Measurements from ENCODE around the gene VAV3. TPM values are rescaled to one million over a fixed set of nuclear protein-coding genes. Genes with fewer than 3 reads are reported as not detected.

Gene VAV3
- total RNA-seq, 2 experiments from 2014 or later, result 2.3 to 8.3 TPM

DNA sequence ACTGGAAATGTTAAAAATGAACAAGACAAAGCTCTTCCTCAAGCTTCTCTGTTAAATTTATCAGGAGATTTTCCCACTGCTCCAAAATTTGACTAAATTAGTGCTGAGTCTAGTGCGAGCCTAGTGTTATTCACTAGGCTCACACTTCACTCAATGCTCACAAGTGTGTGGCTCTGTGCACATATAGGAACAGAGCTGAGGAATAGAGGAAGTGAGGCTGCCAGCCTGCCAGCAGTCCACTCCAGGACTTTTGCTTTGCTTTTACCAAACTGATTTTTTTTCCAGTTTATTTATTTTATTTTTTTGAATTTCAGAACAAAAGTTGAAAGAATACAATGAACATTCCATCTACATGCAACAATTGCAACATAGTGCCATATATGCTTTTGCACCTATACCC is 87.2 kb downstream of the VAV3 start:
- BruUV-seq (replicated peaks), result no TSS peak
- H3K27ac ChIP-seq (ENCODE audit: low read depth, low read length, poor library complexity, severe bottlenecking), result no peak overlapping the region
- no peaks in the 10 kb centered on the region for H3K36me3 ChIP-seq (ENCODE audit: insufficient read depth, low read length)
- DNase-seq (ENCODE audit: low spot score), result peak; percentile 43
- CTCF ChIA-PET (ENCODE audit: unreplicated experiment), result no interaction called here
- no peak overlapping the region for H3K4me3 ChIP-seq (ENCODE audit: low read depth, low read length, poor library complexity, severe bottlenecking)
- POLR2A ChIA-PET, result interaction anchor here (0.6 to 1.6 kb wide), 10 partner anchors 12 to 51 kb away, joined by 3 to 7 read pairs (median 4); no protein-coding TSS in a partner anchor
- H3K9me2 ChIP-seq (ENCODE audit: insufficient read depth, low read length), result no peaks in the 10 kb centered on the region
- intact Hi-C loops (cut with micrococcal nuclease; ENCODE audit: unreplicated experiment), result loop anchor here (5.0 kb wide), 3 partner anchors 35 to 90 kb away; no protein-coding TSS in a partner anchor
- peaks cover 40% of the 10 kb centered on the region for H3K4me1 ChIP-seq (ENCODE audit: insufficient read depth, low read length, poor library complexity, severe bottlenecking)
- TF ChIP-seq CTCF (conservative IDR thresholded peaks at IDR 0.05; ENCODE audit: low read length), result no peak
- no peak for TF ChIP-seq EZH2phosphoT487 (IDR thresholded peaks at IDR 0.05; ENCODE audit: borderline replicate concordance, low read depth, low read length)
- H2AFZ ChIP-seq (ENCODE audit: low read length), result peak overlapping the region; percentile 56; the same call in 1 of the 2 replicates
- H3K9me3 ChIP-seq (ENCODE audit: low read length), result no peaks in the 10 kb centered on the region; the same call in 1 of the 2 replicates
- no peaks in the 10 kb centered on the region for H4K20me1 ChIP-seq (ENCODE audit: insufficient read depth, low read length)
- no peaks in the 10 kb centered on the region for H3K79me2 ChIP-seq (ENCODE audit: insufficient read depth, low read depth, low read length)
- H3K4me2 ChIP-seq (ENCODE audit: low read length), result peak overlapping the region; percentile 60

- BruUV-seq (replicated peaks), result no TSS peak
- H4K20me1 ChIP-seq (ENCODE audit: insufficient read depth, low read length), result no peaks in the 10 kb centered on the region
- TF ChIP-seq CTCF (conservative IDR thresholded peaks at IDR 0.05; ENCODE audit: low read length) (no peak), EZH2phosphoT487 (IDR thresholded peaks at IDR 0.05; ENCODE audit: borderline replicate concordance, low read depth, low read length) (no peak)
- peak overlapping the region; percentile 56 for H2AFZ ChIP-seq (ENCODE audit: low read length)
- intact Hi-C loops (cut with micrococcal nuclease; ENCODE audit: unreplicated experiment), result loop anchor here (5.0 kb wide), 3 partner anchors 35 to 90 kb away; no protein-coding TSS in a partner anchor
- no peaks in the 10 kb centered on the region for H3K9me2 ChIP-seq (ENCODE audit: insufficient read depth, low read length)
- POLR2A ChIA-PET, result interaction anchor here (0.5 to 1.6 kb wide), 14 partner anchors 12 to 718 kb away, joined by 3 to 7 read pairs (median 4); no protein-coding TSS in a partner anchor
- peaks cover 47% of the 10 kb centered on the region for H3K4me1 ChIP-seq (ENCODE audit: insufficient read depth, low read length, poor library complexity, severe bottlenecking)
- no peak for DNase-seq (ENCODE audit: low spot score)
- peak overlapping the region; percentile 60 for H3K4me2 ChIP-seq (ENCODE audit: low read length)
- H3K4me3 ChIP-seq (ENCODE audit: low read depth, low read length, poor library complexity, severe bottlenecking), result peak overlapping the region; percentile 38
- no peaks in the 10 kb centered on the region for H3K36me3 ChIP-seq (ENCODE audit: insufficient read depth, low read length)
- no peaks in the 10 kb centered on the region for H3K79me2 ChIP-seq (ENCODE audit: insufficient read depth, low read depth, low read length)
- H3K9me3 ChIP-seq (ENCODE audit: low read length), result no peaks in the 10 kb centered on the region; the same call in 1 of the 2 replicates
- CTCF ChIA-PET (ENCODE audit: unreplicated experiment), result no interaction called here
- no peak overlapping the region for H3K27ac ChIP-seq (ENCODE audit: low read depth, low read length, poor library complexity, severe bottlenecking)
Measured at GRCh38 chr1:107877092-107877491, 87.9 kb downstream of the VAV3 start.

DNA sequence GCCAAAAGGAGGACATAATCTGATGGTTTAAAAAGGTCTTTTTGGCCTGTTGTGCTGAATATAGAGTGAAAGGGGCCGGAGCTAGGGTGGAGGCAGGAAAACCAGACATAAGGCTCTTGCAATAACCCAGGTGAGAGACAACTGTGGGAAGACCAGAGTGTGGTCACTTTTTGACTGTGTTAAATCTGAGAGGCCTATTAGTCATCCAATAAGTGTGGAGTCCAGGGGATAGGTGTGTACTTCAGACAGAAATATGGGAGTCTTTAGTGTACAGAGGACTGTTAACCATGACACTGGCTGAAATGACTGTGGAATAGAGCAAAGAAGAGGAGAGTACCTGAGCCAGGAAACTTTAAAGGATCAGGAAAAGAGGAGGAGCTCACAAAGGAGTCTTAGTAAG is 89.3 kb downstream of the VAV3 start:
- peak overlapping the region; percentile 56 for H2AFZ ChIP-seq (ENCODE audit: low read length)
- peaks cover 57% of the 10 kb centered on the region for H3K4me1 ChIP-seq (ENCODE audit: insufficient read depth, low read length, poor library complexity, severe bottlenecking)
- H3K4me2 ChIP-seq (ENCODE audit: low read length), result peak overlapping the region; percentile 52; the same call in 1 of the 2 replicates
- BruUV-seq (replicated peaks), result no TSS peak
- no peaks in the 10 kb centered on the region for H3K79me2 ChIP-seq (ENCODE audit: insufficient read depth, low read depth, low read length)
- H3K9me2 ChIP-seq (ENCODE audit: insufficient read depth, low read length), result no peaks in the 10 kb centered on the region
- ChIA-PET POLR2A (interaction anchor here (0.8 to 1.6 kb wide), 3 partner anchors 12 to 97 kb away, joined by 3 to 5 read pairs (median 5); no protein-coding TSS in a partner anchor), CTCF (ENCODE audit: unreplicated experiment) (interaction anchor here (0.6 to 1.0 kb wide), 2 partner anchors 22 to 79 kb away, joined by 3 read pairs; no protein-coding TSS in a partner anchor)
- no peak overlapping the region for H3K27ac ChIP-seq (ENCODE audit: low read depth, low read length, poor library complexity, severe bottlenecking)
- no peaks in the 10 kb centered on the region for H4K20me1 ChIP-seq (ENCODE audit: insufficient read depth, low read length)
- H3K4me3 ChIP-seq (ENCODE audit: low read depth, low read length, poor library complexity, severe bottlenecking), result no peak overlapping the region
- H3K9me3 ChIP-seq (ENCODE audit: low read length), result peaks cover 3% of the 10 kb centered on the region; the same call in 1 of the 2 replicates
- no peaks in the 10 kb centered on the region for H3K36me3 ChIP-seq (ENCODE audit: insufficient read depth, low read length)
- intact Hi-C loops (cut with micrococcal nuclease; ENCODE audit: unreplicated experiment), result loop anchor here (5.0 kb wide), 3 partner anchors 33 to 88 kb away; no protein-coding TSS in a partner anchor
- TF ChIP-seq CTCF (conservative IDR thresholded peaks at IDR 0.05; ENCODE audit: low read length) (no peak), EZH2phosphoT487 (IDR thresholded peaks at IDR 0.05; ENCODE audit: borderline replicate concordance, low read depth, low read length) (no peak)
- no peak for DNase-seq (ENCODE audit: low spot score)

All from OCI-LY7 (cell line).